T follicular helper cell (primary cell): ENCODE measurements around the gene BEX3.
"Not testable (repeated sequence)": the region's sequence is repeated elsewhere in the genome, so short reads cannot be mapped to it uniquely, and the experiment has no call there.

ENCODE experiments used
- DNase-seq: peaks from one replicate; pipeline ENCODE4 v3.0.0-alpha.2; 2020; ENCODE audit warnings: low read depth

The BEX3 gene

GRCh38 chrX:103382877-103383276, 6.5 kb downstream of the BEX3 start:
- DNase-seq: no peak

- no peak for DNase-seq
Measured at GRCh38 chrX:103384672-103385071, 8.3 kb downstream of the BEX3 start.

GRCh38 chrX:103385283-103385830, 9.0 kb downstream of the BEX3 start:
- not testable (repeated sequence) for DNase-seq

DNA sequence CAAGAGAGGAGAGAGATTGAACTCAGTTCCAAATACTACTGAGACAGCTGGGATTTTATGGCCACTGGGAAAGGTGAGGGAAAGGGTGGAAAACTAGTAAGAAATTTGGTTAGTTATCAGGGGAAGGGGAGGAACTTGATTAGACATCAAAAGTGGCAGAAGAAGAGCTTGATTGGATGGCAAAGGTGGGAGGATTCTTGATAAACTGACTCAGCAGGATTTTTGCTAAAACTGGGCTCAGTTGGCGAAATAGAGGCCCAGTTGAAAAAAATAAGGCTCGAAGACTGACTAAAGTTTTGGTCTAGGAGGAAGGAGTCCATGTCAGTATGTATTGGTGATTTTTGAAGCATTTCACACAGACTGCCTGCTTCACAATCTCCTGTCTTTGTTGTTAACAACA, 10.0 kb downstream of the BEX3 start:
- no peak for DNase-seq

GRCh38 chrX:103393487-103393886, 17.1 kb downstream of the BEX3 start:
- no peak for DNase-seq

- DNase-seq: no peak
Measured at GRCh38 chrX:103396186-103396585, 19.8 kb downstream of the BEX3 start.

DNA sequence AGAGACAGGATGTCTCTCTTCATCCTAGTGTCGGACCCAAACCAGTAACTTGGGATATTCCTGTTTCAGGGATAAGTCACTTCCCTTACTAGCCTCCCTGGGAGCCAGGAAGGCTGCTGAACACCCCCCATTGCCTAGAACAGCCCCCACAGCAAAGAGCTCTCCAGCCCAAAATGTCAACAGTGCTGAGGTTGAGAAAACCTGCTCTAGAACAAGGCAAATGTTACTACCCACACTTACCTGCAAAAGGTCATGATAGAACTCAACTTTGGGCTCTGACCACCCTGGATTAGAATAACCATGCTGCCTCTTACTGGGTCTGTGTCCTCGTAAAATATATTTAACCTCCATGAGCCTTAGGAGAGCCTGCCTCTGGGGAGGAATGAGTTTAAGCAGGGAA, 20.3 kb downstream of the BEX3 start:
- no peak for DNase-seq

DNA sequence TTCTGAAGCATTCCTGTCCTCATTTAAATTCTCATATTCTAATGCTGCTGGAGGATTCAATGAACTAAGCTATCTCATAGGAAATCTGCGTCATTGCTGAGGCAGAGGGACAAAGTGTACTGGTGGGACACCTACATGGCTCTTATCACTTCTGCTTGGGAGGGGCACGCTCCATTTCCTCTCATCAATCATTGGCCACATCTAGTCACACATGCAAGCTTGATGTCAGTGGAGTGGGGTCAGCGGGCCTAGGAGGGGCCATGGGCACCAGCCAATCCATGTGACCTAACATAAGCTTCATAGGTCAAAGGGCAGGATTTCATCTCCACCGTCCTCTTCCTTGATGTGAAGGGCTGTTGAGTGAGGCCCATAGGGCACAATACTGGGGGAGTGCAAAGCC, 21.4 kb downstream of the BEX3 start:
- no peak for DNase-seq

DNA sequence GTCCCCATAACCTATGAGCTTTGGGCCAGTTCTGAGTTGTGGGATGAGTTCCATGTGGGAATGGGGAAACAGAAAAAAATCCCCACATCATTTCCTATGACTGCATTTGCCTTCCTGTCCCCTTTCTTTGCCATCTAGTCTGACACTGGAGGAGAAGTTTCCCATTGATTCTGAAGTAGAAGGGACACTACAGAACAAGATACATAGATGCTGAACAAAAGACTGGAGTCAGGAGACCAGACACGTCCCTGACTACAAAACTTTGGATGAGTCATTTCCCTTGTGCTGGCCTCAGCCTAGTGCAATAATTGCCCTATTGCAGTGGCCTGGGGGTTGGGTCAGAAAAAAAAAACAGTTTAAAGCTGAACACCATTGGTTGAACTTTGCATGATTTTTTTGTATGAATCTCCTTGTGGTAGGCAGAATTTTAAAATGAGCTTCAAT, 22.1 kb downstream of the BEX3 start:
- DNase-seq: no peak

DNA sequence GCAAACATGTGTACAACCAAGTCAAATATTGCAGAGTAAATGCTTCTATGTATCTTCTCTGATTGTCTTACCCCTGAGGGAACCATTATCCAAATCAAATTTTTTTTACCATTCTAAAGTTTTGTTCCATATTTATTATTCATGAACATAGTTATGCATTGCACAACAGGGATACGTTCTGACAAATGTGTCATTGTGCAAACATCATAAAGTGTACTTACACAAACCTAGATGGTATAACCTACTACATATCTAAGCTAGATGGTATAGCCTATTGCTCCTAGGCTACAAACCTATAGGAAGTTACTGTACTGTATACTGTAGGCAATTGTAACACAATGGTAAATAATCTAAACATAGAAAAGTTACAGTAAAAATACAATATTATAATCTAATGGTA, 23.4 kb downstream of the BEX3 start:
- DNase-seq: no peak

- no peak for DNase-seq
Measured at GRCh38 chrX:103400931-103401330, 24.6 kb downstream of the BEX3 start.

DNA sequence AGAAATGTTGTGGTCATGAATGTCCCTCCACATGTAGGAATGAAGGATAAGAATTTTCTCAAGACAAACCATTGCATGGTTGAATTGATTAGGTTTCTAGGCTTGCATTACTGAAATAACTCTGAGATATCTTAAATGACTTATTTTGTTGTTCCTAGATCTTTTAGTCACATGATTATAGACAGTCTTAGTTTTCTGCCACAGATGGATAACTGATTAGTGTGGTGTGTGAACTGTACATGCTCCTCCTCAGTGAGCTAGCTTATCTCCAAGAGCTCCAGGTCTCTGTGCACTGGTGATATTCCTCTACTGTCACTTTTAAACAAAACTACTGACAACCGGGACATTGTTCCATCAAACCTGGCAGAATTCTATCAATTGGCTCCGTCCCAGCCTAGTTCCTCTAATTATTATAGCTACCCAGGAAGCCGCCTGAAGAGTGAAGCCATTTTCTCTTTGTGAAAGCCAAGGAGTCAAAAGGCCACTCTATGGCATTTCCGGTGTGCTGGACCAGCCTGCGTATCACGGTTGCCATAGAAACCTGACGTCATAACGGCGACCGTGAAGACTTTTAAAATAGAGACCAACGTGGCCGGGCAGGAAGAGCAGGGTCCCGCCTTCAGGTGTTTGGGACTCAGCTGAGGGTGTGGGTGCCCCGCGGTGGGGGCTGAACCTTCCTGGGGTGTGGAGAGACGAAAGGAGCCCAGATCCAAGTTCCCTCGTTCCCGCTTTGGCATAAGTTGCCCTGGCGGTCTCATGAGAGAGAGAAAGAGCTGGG, 28.1 kb downstream of the BEX3 start:
- DNase-seq: no peak

GRCh38 chrX:103405009-103405333, 28.6 kb downstream of the BEX3 start:
- no peak for DNase-seq

GRCh38 chrX:103406256-103406655, 29.9 kb downstream of the BEX3 start:
- DNase-seq: no peak

DNA sequence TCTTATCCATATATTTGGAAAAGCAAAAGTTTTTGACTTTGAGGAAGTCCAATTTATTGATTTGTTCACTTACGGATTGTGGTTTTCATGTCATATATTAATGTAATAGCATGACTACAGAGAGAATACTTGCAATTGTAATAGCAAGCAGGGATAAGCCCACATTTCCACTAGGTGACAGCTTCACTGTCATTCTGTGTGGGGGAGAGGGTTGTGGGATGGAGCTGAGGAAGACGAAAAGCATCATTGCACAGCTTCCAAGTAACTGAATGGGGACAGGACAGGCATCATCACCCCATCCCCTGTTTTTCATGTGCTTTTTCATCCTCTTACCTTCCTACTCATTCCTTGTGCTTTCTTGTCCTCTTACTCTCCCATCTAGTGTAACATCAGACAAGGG, 31.4 kb downstream of the BEX3 start:
- DNase-seq: no peak

- not testable (repeated sequence) for DNase-seq
Measured at GRCh38 chrX:103411721-103412120, 35.4 kb downstream of the BEX3 start.

- DNase-seq: no peak
Measured at GRCh38 chrX:103413705-103414387, 37.5 kb downstream of the BEX3 start.

DNA sequence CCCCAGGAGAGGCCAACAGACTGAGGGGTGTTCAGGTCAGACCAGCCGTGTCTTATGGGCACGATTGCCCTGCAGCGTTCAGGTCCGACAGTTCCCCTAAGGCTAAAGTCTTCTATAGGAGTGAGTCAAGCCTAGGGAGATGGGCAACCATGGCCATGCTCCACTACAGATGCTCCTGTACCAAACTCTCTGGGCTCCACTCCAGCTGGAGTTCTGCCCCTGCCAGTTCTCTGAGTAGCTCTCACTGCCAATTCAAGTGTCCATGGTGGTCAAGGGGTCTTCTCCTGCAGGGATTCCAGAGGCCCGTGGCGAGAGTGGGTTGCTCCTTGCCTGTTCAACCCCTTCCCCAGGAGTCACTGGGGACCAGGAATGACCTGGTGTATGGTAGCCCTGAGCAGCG, 38.2 kb downstream of the BEX3 start:
- no peak for DNase-seq

DNA sequence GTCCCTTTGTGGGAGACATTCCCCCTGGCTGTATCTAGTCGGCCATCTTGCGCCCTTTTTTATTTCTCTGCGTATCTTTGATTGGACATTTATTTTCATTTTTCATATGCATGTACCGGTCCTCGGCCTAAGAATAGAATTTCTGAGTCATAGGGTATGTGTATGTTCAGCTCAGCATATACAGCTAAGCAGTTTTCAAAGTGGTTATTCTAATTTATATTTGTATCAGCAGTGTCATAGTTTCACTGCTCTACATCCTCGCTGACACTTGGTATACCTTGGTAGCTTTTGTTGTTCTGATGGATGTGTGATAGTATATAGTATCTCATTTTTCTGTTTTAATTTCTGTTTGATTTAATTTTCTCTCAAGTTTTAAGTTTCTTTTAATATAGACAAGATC, 38.7 kb downstream of the BEX3 start:
- no peak for DNase-seq

GRCh38 chrX:103415528-103415927, 39.2 kb downstream of the BEX3 start:
- no peak for DNase-seq

DNA sequence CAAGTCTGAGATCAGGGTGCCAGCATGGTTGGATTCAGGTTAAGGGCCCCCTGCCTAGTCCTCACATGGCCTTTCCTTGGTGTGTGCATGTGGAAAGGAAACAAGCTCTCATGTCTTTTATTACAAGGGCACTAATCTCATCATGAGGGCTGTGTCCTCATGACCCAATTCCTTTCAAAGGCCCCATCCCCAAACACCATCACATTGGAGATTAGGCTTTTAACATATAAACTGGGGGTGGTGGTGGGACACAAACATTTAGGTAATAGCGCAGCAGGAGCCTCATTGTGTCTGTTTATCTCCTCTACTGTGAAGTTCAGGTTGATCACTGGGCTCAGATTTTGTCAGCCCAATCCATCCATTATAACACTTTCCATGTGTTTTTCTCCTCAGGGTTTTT, 41.0 kb downstream of the BEX3 start:
- no peak for DNase-seq

DNA sequence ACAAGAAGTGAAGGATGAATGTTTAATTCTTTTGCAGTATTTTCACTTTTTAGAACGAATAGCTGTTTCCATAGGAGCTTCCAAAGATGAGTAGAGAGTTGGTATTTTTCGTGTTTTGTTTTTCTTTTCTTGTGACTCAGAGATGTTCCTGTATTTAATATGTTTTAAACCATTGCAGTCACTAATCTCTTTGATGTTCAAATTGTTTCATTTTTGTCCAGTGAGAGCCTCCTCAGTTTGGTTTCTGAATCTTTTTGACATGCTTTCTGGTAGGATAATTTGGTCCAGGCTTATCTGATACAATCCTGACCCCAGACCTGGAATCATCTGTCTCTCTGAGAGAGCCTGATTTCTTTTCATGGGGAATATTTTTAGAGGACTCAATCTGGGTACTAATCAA, 41.6 kb downstream of the BEX3 start:
- no peak for DNase-seq

DNA sequence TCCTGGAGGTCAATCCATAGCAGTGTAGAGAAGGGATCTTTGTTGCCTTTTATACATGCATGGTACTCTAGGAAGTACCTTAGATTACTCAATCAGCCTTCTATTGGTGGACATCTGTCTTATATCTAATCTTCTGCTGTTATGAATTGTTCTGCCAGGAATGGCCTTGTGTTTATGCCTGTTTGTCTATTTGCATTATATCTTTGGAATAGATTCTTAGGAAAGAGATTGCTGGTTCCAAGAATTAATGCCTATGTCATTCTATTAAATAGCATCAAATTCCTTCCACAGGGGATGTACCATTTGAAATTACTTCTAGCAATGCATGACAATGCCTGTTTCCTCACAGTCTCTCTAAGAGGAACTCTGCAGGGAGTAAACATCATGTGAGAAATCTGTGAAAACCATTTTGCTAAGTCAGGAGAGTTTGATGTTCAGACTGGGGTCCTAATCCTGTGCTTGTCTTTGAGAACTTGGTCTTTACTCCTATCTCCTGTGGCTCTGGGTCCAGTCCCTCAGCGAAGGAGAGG, 42.5 kb downstream of the BEX3 start:
- DNase-seq: no peak
